Smooth muscle cell (in vitro differentiated cells): Measurements from ENCODE around the gene DGUOK. TPM values are rescaled to one million over a fixed set of nuclear protein-coding genes. Genes with fewer than 3 reads are reported as not detected.

Source experiments
- DNase-seq: peaks from one replicate; lab custom pipeline; 2025; ENCODE audit not compliant: unreplicated experiment; lab: John Stamatoyannopoulos, UW
- H2AFZ ChIP-seq: fragments of 200-600 bp; sonication (generic); 2 replicates; pipeline ENCODE4 v1.6.0; 2016; ENCODE audit warnings: antibody characterized with exemption, low read depth, mild to moderate bottlenecking
- H3F3A ChIP-seq: fragments of 200-600 bp; sonication (generic); 2 replicates; pipeline ENCODE4 v1.6.0; 2017; ENCODE audit warnings: antibody characterized with exemption, low read depth
- H3K27ac ChIP-seq: fragments of 200-600 bp; sonication (generic); 2 replicates; pipeline ENCODE4 v1.5.1; 2016; ENCODE audit warnings: low read depth, mild to moderate bottlenecking
- H3K27me3 ChIP-seq: fragments of 200-600 bp; sonication (generic); 2 replicates; pipeline ENCODE4 v1.6.1; 2016; ENCODE audit warnings: low read depth, mild to moderate bottlenecking
- H3K36me3 ChIP-seq: fragments of 200-600 bp; sonication (generic); 2 replicates; pipeline ENCODE4 v1.5.1; 2016; ENCODE audit warnings: low read depth
- H3K4me1 ChIP-seq: fragments of 200-600 bp; sonication (generic); 2 replicates; pipeline ENCODE4 v1.5.1; 2016; ENCODE audit warnings: low read depth
- H3K4me2 ChIP-seq: fragments of 200-600 bp; sonication (generic); 2 replicates; pipeline ENCODE4 v1.6.0; 2016; ENCODE audit warnings: mild to moderate bottlenecking
- H3K4me3 ChIP-seq: fragments of 200-600 bp; sonication (generic); 2 replicates; pipeline ENCODE4 v1.5.1; 2016; ENCODE audit warnings: mild to moderate bottlenecking
- H3K79me2 ChIP-seq: fragments of 200-600 bp; sonication (generic); 2 replicates; pipeline ENCODE4 v1.6.0; 2016; ENCODE audit warnings: low read depth, mild to moderate bottlenecking
- H3K9ac ChIP-seq: fragments of 200-600 bp; sonication (generic); 2 replicates; pipeline ENCODE4 v1.6.0; 2016; ENCODE audit warnings: low read depth
- H3K9me3 ChIP-seq: fragments of 200-600 bp; sonication (generic); replicated peaks from 2 replicates; pipeline ENCODE4 v1.5.1; 2016; ENCODE audit warnings: low read depth
- H4K20me1 ChIP-seq: fragments of 200-600 bp; sonication (generic); 2 replicates; pipeline ENCODE4 v1.6.0; 2016; ENCODE audit warnings: low read depth
- CTCF ChIP-seq: fragments of 200-600 bp; sonication (generic); IDR thresholded peaks from 2 replicates; pipeline ENCODE4 v1.5.1; 2017; ENCODE audit warnings: borderline replicate concordance, mild to moderate bottlenecking, antibody characterized with exemption; ENCODE audit not compliant: insufficient read depth, poor library complexity, severe bottlenecking
- WGBS: methylation state at CpG from one replicate; pipeline ENCODE4 v1.1.7; 2016; ENCODE audit warnings: low lambda C conversion rate; 5-methylcytosine and 5-hydroxymethylcytosine counted together
- polyA plus RNA-seq: library from polyadenylated mRNA; unstranded; fragments of >200 nt; fragmentation: Nextera tagmentation; extraction: Ambion mirVana; gene quantifications from 2 replicates; pipeline ENCODE4 v1.2.1, GENCODE V29; 2016
- total RNA-seq: library from RNA; depleted of rRNA; stranded (reverse); fragments of >200 nt; gene quantifications from 2 replicates; pipeline ENCODE4 v1.2.3, GENCODE V29; 2014

The DGUOK gene
- total and polyA plus RNA-seq, 2 experiments from 2014 or later = 112 to 154 TPM

GRCh38 chr2:73920577-73921545, 5.8 kb upstream of the DGUOK start:
- Histone ChIP-seq H3K79me2 (no peaks in the 10 kb centered on the region), H3K9ac (no peak overlapping the region), H3K4me1 (no peaks in the 10 kb centered on the region), H3K4me3 (no peak overlapping the region), H3K9me3 (no peaks in the 10 kb centered on the region), H4K20me1 (no peaks in the 10 kb centered on the region), H3F3A (no peaks in the 10 kb centered on the region), H3K27ac (no peak overlapping the region), H2AFZ (no peak overlapping the region), H3K27me3 (no peaks in the 10 kb centered on the region), H3K4me2 (no peak overlapping the region), H3K36me3 (no peaks in the 10 kb centered on the region)
- DNase-seq = no peak
- TF ChIP-seq CTCF = peak; percentile 30
- WGBS = 45% methylated on average over 11 of the region's 12 CpGs

GRCh38 chr2:73921581-73921980, 5.1 kb upstream of the DGUOK start:
- 96% methylated on average over 7 of the region's 9 CpGs for whole genome bisulfite sequencing
- Histone ChIP-seq H3K9me3 (no peaks in the 10 kb centered on the region), H3K4me3 (no peak overlapping the region), H4K20me1 (no peaks in the 10 kb centered on the region), H3K4me1 (peaks cover 4% of the 10 kb centered on the region), H3K27ac (no peak overlapping the region), H3K4me2 (no peak overlapping the region), H3K9ac (no peak overlapping the region), H3K36me3 (no peaks in the 10 kb centered on the region), H3K79me2 (no peaks in the 10 kb centered on the region), H3K27me3 (no peaks in the 10 kb centered on the region), H3F3A (no peaks in the 10 kb centered on the region), H2AFZ (no peak overlapping the region)
- DNase-seq = no peak
- TF ChIP-seq CTCF = no peak

- H4K20me1 ChIP-seq = no peaks in the 10 kb centered on the region
- no peaks in the 10 kb centered on the region for H3K27me3 ChIP-seq
- TF ChIP-seq CTCF = no peak
- H3K27ac ChIP-seq = no peak overlapping the region
- WGBS = 54% methylated on average over 5 of the region's 5 CpGs
- no peak overlapping the region for H3K4me2 ChIP-seq
- no peaks in the 10 kb centered on the region for H3F3A ChIP-seq
- no peaks in the 10 kb centered on the region for H3K9me3 ChIP-seq
- H3K79me2 ChIP-seq = peaks cover 10% of the 10 kb centered on the region
- H3K36me3 ChIP-seq = no peaks in the 10 kb centered on the region
- peaks cover 9% of the 10 kb centered on the region for H3K4me1 ChIP-seq
- H3K9ac ChIP-seq = no peak overlapping the region
- no peak overlapping the region for H2AFZ ChIP-seq
- H3K4me3 ChIP-seq = no peak overlapping the region
- no peak for DNase-seq
Measured at GRCh38 chr2:73922681-73923080, 4.0 kb upstream of the DGUOK start.
